Muscle layer of duodenum (tissue), 2 donors: ENCODE results near the gene HACD3.

ENCODE experiments used
- H3K27ac ChIP-seq: one replicate; pipeline ENCODE4 v1.7.0; 2013; ENCODE audit warnings: mild to moderate bottlenecking, low read length
- H3K27me3 ChIP-seq: one replicate; pipeline ENCODE4 v1.7.0; 2013; ENCODE audit warnings: low read depth, mild to moderate bottlenecking, control low read depth, low read length
- H3K36me3 ChIP-seq, 2 donors: one replicate each; pipeline ENCODE4 v1.7.0; 2013; ENCODE audit warnings: low read length in 2 of 2, control low read depth in 1 of 2, mild to moderate bottlenecking in 1 of 2; ENCODE audit not compliant: insufficient read depth in 2 of 2, control insufficient read depth in 1 of 2
- H3K4me1 ChIP-seq, 2 donors: one replicate each; pipeline ENCODE4 v1.7.0; 2013; ENCODE audit warnings: low read length in 2 of 2, mild to moderate bottlenecking in 2 of 2, control low read depth in 1 of 2, moderate library complexity in 1 of 2; ENCODE audit not compliant: insufficient read depth in 2 of 2, control insufficient read depth in 1 of 2
- H3K4me3 ChIP-seq, 2 donors: one replicate each; pipeline ENCODE4 v1.7.0; 2013; ENCODE audit warnings: low read length in 2 of 2, low read depth in 1 of 2, mild to moderate bottlenecking in 1 of 2
- H3K9me3 ChIP-seq, 2 donors: one replicate each; pipeline ENCODE4 v1.7.0; 2013; ENCODE audit warnings: low read length in 2 of 2, control low read depth in 1 of 2, mild to moderate bottlenecking in 1 of 2; ENCODE audit not compliant: control insufficient read depth in 1 of 2
- donor health status: healthy.

Gene HACD3, protein sequence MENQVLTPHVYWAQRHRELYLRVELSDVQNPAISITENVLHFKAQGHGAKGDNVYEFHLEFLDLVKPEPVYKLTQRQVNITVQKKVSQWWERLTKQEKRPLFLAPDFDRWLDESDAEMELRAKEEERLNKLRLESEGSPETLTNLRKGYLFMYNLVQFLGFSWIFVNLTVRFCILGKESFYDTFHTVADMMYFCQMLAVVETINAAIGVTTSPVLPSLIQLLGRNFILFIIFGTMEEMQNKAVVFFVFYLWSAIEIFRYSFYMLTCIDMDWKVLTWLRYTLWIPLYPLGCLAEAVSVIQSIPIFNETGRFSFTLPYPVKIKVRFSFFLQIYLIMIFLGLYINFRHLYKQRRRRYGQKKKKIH

DNA sequence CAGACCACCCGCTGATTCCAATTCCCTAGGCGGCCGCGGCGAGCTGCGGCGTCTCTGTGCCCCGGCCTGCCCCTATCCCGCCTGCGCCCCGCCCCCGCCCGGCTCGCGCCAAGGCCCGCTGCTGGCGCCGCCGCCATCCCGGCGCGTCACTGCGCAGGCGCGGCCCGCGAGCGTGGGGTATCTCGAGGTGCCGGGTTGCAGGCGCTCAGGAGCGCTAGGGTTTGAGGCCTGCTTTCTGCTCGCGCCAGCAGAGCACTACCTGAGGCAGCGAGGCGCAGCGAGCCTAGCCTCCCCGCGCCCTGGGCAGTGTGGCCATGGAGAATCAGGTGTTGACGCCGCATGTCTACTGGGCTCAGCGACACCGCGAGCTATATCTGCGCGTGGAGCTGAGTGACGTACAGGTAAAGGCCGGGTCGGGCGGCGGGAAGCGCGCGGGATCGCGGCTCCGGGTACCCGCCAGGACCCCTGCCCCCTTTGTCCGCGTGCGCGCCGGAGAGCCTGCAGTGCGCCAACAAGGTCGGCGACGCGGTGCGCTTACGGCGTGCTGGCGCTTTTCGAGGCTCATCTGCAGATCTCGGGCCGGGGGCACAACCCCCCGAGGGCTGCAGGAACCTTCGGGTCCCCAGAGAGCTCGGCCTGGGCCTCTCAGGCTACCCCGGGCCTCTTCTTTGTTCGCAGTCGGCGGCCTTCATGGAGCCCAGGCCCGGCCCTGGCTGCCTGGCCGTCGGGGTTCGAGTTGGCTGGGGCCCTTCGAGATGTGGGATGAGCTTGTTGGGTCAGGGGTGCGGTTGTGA lies at the start of gene HACD3:
Gene HACD3 (plus strand): TSS at position 146 of the 794 bp plus-strand sequence. CDS start 169 bp downstream, at position 315.
- Histone ChIP-seq H3K9me3 (no peaks in the 10 kb centered on the region), H3K27me3 (no peaks in the 10 kb centered on the region), H3K4me3 (peak within 1 kb of the TSS; percentile 60 to 98), H3K4me1 (peaks cover 0 to 5% of the 10 kb centered on the region in 2 donors), H3K27ac (no peak within 1 kb of the TSS), H3K36me3 (no peaks in the 10 kb centered on the region)

DNA sequence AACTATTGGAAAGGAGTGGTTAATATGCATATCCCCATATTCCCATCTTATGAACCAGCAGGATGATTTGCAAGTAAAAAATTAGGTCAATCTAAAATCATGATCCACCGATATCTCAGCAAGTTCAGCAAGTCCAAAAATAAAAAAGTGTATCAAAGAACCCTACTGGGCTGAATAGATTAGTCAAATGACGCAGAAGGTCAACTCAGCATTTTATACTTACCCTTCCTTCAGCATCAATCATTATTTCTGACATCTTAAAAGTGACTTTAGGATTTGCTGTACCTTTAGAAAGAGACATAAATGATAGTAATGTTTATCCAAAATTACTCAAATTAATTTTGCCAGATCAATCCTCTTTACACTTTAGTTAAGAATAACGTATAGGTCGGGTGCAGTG lies 45.4 kb upstream of the HACD3 start:
- Histone ChIP-seq H3K9me3 (no peaks in the 10 kb centered on the region), H3K4me1 (no peaks in the 10 kb centered on the region), H3K36me3 (peaks cover 27 to 58% of the 10 kb centered on the region in 2 donors), H3K4me3 (no peak overlapping the region), H3K27ac (no peak overlapping the region), H3K27me3 (no peaks in the 10 kb centered on the region)

DNA sequence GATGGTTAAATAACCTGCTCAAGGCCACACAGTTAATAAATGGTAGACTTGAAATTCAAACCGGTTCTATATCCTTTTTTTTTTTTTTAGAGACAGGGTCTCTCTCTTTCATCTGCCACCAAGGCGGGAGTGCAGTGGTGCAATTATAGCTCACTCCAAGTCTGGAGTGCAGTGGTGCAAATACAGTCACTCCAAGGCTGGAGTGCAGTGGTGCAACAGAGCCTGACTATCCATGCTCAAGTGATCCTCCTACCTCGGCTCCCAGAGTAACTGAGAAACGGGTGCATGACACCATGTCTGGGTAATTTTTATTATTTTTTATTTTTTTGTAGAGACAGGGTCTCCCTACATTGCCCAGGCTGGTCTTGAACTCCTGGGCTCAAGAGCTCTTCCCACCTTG lies 36.2 kb upstream of the HACD3 start:
- Histone ChIP-seq H3K27me3 (no peaks in the 10 kb centered on the region), H3K4me1 (no peaks in the 10 kb centered on the region), H3K27ac (no peak overlapping the region), H3K4me3 (no peak overlapping the region), H3K9me3 (no peaks in the 10 kb centered on the region), H3K36me3 (peaks cover 26 to 50% of the 10 kb centered on the region in 2 donors)

DNA sequence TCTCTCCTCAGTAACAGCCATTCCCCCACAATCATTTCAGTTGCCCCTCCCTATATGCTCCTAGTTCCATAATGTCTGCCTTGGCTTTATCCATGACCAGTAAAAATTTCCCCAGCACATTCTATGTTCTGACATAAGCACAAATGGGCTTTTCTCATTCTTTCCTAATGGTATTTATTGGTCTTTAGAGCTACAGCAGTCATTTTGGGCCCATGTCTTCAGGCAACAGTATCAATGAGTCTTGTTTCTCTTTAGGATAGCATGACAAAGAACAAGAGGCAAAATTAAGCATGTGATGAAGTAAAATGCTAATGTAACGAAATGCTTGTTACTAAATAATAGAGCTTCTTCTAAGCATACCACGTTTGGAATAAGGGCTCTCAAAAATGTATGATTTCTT lies 20.9 kb upstream of the HACD3 start:
- Histone ChIP-seq H3K36me3 (peaks cover 19 to 24% of the 10 kb centered on the region in 2 donors), H3K4me3 (no peak overlapping the region)

DNA sequence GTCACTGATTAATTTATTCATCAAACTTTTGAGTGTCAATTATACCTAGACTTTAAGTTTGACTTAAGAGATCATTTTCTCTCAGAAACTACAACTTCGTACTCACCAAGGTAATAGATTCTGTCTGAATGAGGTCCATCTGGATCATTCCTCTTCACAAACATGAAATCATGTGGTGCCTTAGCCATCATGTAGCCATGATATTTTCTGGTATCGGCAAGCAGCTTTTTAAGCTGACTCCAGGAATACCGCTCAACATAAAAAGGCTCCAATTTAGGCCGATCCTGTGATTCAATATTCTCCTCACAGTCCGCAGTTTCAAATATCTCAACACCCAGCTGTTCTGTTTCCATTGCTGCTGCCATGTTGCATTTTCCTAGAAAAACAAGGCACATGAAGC lies 18.1 kb upstream of the HACD3 start:
- peak overlapping the region in 1 of 2 donors; percentile 19 for H3K4me3 ChIP-seq
- no peaks in the 10 kb centered on the region for H3K27me3 ChIP-seq

More for the DNA sequence above, 20.9 kb upstream of the HACD3 start:
- Histone ChIP-seq H3K27me3 (no peaks in the 10 kb centered on the region), H3K4me1 (peaks cover 0 to 19% of the 10 kb centered on the region in 2 donors), H3K27ac (no peak overlapping the region), H3K9me3 (no peaks in the 10 kb centered on the region)

DNA sequence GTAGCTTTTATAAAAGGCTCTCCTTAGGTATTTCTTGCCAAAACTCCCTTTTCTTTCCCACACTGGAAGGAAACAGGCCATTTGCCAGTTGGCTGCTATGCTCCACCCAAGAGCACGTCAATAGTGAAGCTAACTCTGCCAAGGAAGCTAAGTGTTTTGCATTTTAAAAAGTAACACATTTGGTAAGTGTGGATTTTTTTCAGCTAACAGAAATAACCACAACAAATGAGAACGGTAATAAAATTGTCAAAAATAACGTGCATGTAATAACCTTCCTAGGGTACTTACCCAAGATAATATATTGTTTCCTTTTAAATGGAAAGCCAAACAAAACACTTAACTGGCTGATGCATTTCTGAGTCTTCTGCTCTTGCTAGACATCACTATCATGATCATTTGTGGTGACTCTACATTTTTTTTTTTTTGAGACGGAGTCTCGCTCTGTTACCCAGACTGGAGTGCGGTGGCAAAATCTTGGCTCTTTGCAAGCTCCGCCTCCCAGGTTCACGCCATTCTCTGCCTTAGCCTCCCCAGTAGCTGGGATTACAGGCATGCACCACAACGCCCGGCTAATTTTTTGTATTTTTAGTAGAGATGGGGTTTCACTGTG lies 17.4 kb upstream of the HACD3 start:
- H3K27me3 ChIP-seq: no peaks in the 10 kb centered on the region
- peaks cover 15 to 27% of the 10 kb centered on the region in 2 donors for H3K36me3 ChIP-seq
- no peaks in the 10 kb centered on the region for H3K9me3 ChIP-seq
- H3K4me3 ChIP-seq: peak overlapping the region in 1 of 2 donors; percentile 19
- H3K4me1 ChIP-seq: peaks cover 13 to 41% of the 10 kb centered on the region in 2 donors
- peak overlapping the region; percentile 16 for H3K27ac ChIP-seq

More for the DNA sequence above, 18.1 kb upstream of the HACD3 start:
- Histone ChIP-seq H3K27ac (peak overlapping the region; percentile 16), H3K4me1 (peaks cover 13 to 41% of the 10 kb centered on the region in 2 donors), H3K36me3 (peaks cover 15 to 24% of the 10 kb centered on the region in 2 donors), H3K9me3 (no peaks in the 10 kb centered on the region)

DNA sequence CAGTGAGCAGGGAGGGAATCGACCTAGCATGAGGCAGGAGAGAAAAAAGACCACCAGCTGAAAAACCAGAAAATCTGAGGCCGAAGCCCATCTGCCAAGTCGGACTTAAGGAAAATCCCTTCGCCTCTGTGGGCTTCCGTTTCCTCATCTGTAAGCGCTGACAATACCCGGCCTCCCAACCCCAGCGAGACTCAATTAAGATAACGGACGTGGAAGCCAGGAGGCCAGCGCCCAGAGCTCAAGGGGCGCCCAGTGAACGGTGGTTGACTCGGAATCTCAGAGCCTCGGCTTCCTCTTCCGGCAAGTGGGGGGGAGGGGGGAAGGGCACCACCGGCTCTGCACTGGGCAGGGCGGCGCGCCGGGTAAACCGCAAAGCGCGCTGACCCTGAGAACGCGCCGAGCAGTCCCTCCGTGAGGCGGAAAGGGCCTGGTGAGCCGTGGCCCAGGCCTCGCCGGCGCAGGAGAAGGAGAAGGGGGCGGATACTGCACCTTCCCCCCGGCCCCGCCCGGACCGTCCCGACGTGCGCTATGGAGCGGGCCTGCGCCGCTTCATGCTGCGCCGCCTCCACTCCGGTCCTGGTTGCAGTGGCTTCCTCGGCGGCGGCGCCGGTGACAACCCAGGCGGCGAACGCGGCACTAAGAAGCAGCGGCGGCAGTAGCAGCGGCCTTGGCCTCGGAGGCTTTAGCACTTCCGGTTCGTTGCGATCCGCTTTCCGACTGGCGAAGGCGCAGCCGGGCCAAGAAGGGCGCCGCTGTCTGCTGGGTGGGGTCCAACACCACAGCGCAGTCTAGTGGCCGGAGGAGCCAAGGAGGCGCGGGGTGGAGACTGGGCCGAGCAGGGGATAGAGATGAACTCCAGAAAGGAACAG lies 13.0 kb upstream of the HACD3 start, which contains the start of gene DPP8:
Gene DPP8 (minus strand): TSS at position 693 of the 869 bp plus-strand sequence. CDS start 5,136 bp downstream, outside the sequence.
- no peaks in the 10 kb centered on the region for H3K9me3 ChIP-seq
- H3K4me3 ChIP-seq: peak within 1 kb of the TSS; percentile 99
- peak within 1 kb of the TSS; percentile 92 for H3K27ac ChIP-seq
- H3K27me3 ChIP-seq: no peaks in the 10 kb centered on the region
- peaks cover 2 to 9% of the 10 kb centered on the region in 2 donors for H3K36me3 ChIP-seq
- peaks cover 13 to 41% of the 10 kb centered on the region in 2 donors for H3K4me1 ChIP-seq

DNA sequence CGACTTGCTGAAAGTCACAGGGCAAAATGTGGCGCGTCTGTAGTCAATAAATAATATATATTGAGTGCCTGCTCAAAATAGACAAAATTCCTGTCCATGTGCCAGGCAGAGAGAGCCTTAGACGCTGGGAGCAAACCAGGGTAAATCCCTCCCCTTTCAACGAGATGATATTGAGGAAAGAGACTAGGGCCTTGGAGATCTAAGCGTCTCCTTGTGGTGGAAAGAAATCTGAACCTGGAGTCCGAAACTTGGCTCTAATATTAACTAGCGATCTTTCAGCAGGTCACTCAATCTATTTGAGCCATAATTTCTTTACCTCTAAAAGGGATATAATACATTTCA lies 12.4 kb upstream of the HACD3 start:
- Histone ChIP-seq H3K4me3 (peak overlapping the region in 1 of 2 donors; percentile 99), H3K4me1 (peaks cover 13 to 35% of the 10 kb centered on the region in 2 donors)

DNA sequence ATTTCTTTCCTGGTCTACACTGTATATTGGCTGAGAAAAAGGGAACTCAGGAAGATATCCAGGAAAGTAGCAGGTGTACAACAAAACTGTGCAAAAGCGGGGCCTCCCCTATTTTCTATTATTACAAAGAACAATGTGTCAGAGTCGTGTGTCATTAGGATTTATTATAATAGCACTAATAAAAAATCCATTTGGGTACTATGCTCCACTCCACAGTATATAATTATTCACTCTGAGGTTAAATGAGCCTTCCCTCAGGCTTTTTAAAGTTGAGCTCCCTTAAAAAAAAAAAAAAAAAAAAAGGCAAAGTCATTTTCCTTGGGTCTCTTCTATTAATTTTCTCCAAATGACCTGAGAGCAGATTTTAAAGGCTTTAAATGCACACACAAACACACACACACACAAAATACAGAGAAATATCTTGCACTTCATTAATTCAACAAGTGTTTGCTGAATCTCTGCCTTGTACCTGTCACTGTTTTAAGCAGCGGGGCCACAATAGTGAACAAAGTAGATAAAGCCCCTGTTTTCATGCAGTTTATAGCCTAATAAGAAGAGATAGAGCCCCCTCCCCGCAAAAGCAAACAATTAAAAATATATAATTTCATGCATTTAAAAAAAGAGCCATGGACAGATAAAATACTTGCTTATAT lies 11.5 kb upstream of the HACD3 start:
- Histone ChIP-seq H3K36me3 (peaks cover 0 to 3% of the 10 kb centered on the region in 2 donors), H3K27ac (no peak overlapping the region), H3K9me3 (no peaks in the 10 kb centered on the region), H3K4me3 (no peak overlapping the region), H3K27me3 (no peaks in the 10 kb centered on the region), H3K4me1 (peaks cover 13 to 27% of the 10 kb centered on the region in 2 donors)

More for the DNA sequence above, 12.4 kb upstream of the HACD3 start:
- peaks cover 0 to 3% of the 10 kb centered on the region in 2 donors for H3K36me3 ChIP-seq
- H3K27me3 ChIP-seq: no peaks in the 10 kb centered on the region
- H3K9me3 ChIP-seq: no peaks in the 10 kb centered on the region
- H3K27ac ChIP-seq: no peak overlapping the region

DNA sequence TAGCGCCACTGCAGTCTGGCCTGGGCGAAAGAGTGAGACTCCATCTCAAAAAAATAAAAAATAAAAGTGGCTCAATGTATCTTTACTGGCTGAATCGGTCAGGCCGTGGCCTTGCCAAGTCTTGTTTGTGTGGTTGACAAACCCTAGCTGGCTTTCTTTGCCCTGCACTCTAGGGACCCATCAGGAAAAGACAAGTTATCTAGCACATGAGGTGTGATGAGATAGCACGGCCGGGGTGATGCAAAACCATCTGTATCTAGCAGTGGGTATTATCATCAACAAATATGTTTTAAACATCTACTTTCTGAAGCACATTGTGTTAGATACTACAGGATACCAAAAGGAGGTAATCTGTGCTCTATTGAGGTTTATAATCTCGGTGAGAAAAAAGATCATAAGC lies 8.9 kb upstream of the HACD3 start:
- Histone ChIP-seq H3K27me3 (no peaks in the 10 kb centered on the region), H3K4me1 (peaks cover 4 to 5% of the 10 kb centered on the region in 2 donors), H3K4me3 (no peak overlapping the region), H3K27ac (no peak overlapping the region), H3K9me3 (no peaks in the 10 kb centered on the region), H3K36me3 (peaks cover 0 to 3% of the 10 kb centered on the region in 2 donors)
